Kidney epithelial cell (primary cell): ENCODE results near the gene PYDC1. TPM values are rescaled to one million over a fixed set of nuclear protein-coding genes. Genes with fewer than 3 reads are reported as not detected.
A peak's percentile ranks its signal among the peaks of the same experiment; 100 is the strongest.

ENCODE experiments used
- DNase-seq: peaks from one replicate; pipeline ENCODE4 v3.0.0-alpha.2; 2010; ENCODE audit warnings: low read depth
- H3K27me3 ChIP-seq: 2 replicates; pipeline ENCODE4 v1.6.0; 2011; ENCODE audit warnings: low read length; ENCODE audit not compliant: control insufficient read depth, insufficient read depth
- H3K36me3 ChIP-seq: 2 replicates; pipeline ENCODE4 v1.5.1; 2011; ENCODE audit warnings: low read length; ENCODE audit not compliant: control insufficient read depth, insufficient read depth
- H3K4me3 ChIP-seq: 2 replicates; pipeline ENCODE4 v1.5.1; 2011; ENCODE audit warnings: low read depth, mild to moderate bottlenecking, control low read depth, low read length
- total RNA-seq: library from RNA; depleted of rRNA; stranded (reverse); fragments of >200 nt; gene quantifications from 2 replicates; pipeline ENCODE4 v1.2.3, GENCODE V29; 2015
- TF ChIP-seq, protein P1 (sequence below): IDR thresholded peaks from 2 replicates; pipeline ENCODE4 v1.5.1; 2011; ENCODE audit warnings: mild to moderate bottlenecking, moderate library complexity, low read length, control low read depth, inconsistent platforms; ENCODE audit not compliant: insufficient read depth, poor library complexity, severe bottlenecking

Gene PYDC1
- total RNA-seq, 1 donor from 2014 or later, result not detected

DNA sequence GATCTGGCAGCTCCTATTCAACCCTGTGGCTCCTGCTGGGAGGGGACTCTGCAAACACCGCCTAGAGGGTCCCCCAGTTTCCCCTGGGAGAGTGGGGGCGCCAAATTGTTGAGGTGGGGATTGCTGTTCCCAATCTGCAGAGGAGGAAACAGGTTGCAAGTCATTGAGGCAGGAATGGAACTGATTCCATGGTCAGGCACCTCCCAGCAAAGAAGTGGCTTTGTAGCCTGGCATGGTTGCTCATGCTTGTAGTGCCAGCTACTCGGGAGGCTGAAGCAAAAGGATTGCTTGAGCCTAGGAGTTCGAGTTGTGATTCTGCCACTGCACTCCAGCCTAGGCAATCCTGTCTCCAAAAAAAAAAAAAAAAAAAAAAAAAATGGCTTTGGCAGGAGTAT is 198 bp upstream of the PYDC1 start:
- H3K4me3 ChIP-seq, result no peak overlapping the region
- TF ChIP-seq, protein P1, sequence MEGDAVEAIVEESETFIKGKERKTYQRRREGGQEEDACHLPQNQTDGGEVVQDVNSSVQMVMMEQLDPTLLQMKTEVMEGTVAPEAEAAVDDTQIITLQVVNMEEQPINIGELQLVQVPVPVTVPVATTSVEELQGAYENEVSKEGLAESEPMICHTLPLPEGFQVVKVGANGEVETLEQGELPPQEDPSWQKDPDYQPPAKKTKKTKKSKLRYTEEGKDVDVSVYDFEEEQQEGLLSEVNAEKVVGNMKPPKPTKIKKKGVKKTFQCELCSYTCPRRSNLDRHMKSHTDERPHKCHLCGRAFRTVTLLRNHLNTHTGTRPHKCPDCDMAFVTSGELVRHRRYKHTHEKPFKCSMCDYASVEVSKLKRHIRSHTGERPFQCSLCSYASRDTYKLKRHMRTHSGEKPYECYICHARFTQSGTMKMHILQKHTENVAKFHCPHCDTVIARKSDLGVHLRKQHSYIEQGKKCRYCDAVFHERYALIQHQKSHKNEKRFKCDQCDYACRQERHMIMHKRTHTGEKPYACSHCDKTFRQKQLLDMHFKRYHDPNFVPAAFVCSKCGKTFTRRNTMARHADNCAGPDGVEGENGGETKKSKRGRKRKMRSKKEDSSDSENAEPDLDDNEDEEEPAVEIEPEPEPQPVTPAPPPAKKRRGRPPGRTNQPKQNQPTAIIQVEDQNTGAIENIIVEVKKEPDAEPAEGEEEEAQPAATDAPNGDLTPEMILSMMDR, result no peak
- H3K36me3 ChIP-seq, result no peaks in the 10 kb centered on the region
- no peak for DNase-seq
- H3K27me3 ChIP-seq, result peaks cover 61% of the 10 kb centered on the region

DNA sequence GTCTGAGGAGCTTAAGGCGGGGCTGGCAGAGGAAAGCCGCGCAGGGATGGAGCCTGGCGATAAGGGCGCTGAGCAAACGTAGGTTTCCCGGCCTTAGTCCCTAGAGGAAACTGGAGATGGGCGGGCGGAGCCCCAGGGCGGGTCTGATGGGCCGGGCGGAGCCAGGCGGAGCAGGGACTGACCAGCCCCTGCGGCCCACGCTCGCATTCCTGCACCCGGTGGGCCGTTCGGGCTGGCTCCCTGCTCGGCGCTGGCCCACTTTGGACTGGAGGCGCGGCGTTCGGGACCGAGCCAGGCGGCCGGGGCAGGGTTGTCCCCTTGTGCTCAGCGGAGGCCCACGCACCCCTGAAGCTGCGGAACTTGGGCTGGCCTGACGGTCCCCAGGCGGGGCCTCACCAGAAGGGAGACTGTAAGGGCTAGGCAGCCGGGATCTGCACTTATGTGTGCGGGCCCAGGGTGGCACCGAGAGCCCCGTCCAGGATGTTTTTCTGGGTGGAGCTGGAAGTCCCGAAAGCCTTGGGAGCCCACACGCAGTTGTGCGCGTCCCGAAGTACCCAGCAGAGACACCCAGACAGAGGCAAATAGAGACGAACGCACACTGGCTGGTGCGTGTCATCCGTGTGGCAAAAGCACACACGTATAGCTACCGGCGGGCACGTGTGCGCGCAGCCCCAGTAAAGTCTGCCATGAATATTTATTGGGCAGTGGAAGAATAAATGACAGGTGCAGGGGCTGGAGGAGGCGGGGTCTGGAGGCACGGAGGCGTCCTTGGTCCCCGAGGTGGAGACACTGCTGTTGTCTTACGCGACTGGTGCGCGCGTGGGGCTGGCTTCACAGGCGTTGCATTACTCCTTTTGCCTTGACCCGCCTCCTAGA is 1.4 kb downstream of the PYDC1 start:
- H3K36me3 ChIP-seq, result no peaks in the 10 kb centered on the region
- peak overlapping the region; percentile 29 for H3K4me3 ChIP-seq
- TF ChIP-seq, protein P1, result no peak
- no peak for DNase-seq
- H3K27me3 ChIP-seq, result peaks cover 58% of the 10 kb centered on the region

DNA sequence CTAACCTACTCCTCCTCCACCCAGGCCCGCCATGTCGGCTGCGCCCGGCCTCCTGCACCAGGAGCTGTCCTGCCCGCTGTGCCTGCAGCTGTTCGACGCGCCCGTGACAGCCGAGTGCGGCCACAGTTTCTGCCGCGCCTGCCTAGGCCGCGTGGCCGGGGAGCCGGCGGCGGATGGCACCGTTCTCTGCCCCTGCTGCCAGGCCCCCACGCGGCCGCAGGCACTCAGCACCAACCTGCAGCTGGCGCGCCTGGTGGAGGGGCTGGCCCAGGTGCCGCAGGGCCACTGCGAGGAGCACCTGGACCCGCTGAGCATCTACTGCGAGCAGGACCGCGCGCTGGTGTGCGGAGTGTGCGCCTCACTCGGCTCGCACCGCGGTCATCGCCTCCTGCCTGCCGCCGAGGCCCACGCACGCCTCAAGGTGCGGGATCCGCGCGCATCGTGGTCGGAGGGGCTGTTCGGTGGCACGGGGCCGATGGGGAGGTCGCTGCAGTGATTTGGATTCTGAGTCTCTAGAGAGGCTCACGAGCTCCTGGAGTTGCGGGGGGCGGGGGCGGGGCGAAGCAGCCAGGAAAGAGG is 2.1 kb downstream of the PYDC1 start:
- no peak for DNase-seq
- TF ChIP-seq, protein P1, result no peak
- Histone ChIP-seq H3K4me3 (no peak overlapping the region), H3K36me3 (no peaks in the 10 kb centered on the region), H3K27me3 (peaks cover 59% of the 10 kb centered on the region)

DNA sequence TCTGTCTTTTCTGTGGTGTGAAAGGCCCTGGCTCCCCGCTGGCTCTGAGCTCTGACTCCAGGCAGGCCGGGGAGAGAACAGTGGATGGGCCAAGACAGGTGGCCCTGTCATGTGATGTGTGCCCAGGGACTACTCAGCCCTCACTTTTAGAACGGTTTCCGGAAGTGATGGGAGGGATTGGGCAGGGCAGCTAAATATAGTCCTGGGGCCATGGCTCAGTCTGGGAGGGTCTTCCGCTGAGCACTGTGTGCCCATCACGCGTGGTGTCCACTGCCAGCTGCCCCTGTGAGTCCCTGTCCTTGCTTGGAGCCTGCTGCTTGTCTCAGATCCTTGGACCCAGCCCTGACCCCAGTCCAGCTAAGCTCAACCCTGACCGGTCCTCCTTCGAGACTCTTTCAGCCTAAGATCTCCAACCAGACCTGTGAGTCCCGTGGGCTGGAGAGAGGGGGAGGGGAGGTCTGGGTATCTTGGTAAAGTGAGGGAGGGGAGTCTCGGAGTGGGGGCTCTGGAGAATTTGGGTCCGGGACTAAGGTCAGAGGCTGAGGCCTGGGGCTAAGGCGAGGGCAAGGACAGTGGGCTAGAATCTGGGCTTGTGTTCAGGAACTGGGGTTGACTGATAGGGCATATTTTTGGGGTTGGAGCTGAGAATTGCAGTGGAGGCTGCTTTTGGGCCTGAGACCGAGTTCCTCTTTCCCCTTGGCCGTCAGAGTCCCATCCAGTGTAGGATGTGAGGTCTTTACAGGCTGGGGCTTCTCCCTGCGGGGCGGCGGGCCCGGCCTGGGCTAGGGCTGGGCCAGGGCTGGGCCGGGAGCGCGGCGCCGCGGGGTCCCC is 2.8 kb downstream of the PYDC1 start, which contains the start of gene TRIM72:
TSS of gene TRIM72 (plus strand) at position 243 of the 831 bp plus-strand sequence. CDS start 620 bp downstream, outside the sequence.
- TF ChIP-seq, protein P1, result no peak
- Histone ChIP-seq H3K4me3 (no peak within 1 kb of the TSS), H3K36me3 (no peaks in the 10 kb centered on the region), H3K27me3 (peaks cover 57% of the 10 kb centered on the region)
- no peak for DNase-seq

DNA sequence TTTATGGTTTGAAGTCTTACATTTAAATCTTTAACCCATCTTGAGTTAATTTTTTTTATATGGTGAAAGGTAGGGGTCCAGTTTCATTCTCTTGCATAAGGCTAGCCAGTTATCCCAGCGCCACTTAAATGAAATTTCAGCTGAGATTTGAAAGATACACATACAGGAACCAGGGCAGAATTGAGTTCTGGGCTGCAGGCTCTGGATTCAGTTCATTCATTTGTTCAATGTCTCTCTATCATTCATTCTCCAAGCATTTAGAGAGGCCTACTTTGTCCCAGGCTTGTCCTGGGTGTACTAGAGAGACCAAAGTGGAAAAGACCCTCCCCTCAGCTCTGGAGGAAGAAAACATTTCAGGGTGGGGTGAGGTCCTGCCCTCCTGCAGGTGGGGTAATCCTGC is 3.6 kb downstream of the PYDC1 start:
- TF ChIP-seq, protein P1, result no peak
- DNase-seq, result no peak
- H3K4me3 ChIP-seq, result no peak overlapping the region
- H3K27me3 ChIP-seq, result peaks cover 54% of the 10 kb centered on the region
- no peaks in the 10 kb centered on the region for H3K36me3 ChIP-seq
